Tibial artery (tissue), 4 donors: ENCODE results near the gene RSPH1.
A peak's percentile ranks its signal among the peaks of the same experiment; 100 is the strongest.

Source experiments
- DNase-seq, 2 donors: peaks; one replicate each; pipeline ENCODE4 v3.0.0-alpha.2; 2019
- H3K27ac ChIP-seq, 2 donors: fragments of 200-600 bp; sonication (generic) in 1 of 2; 1 replicate in 1 of 2; 2 replicates in 1 of 2; pipeline ENCODE4 v1.5.1; 2018 to 2019; ENCODE audit warnings: mild to moderate bottlenecking in 1 of 2
- H3K27me3 ChIP-seq, 2 donors: fragments of 200-600 bp; sonication (generic) in 1 of 2; one replicate each; pipeline versions ENCODE4 v1.5.1 to v1.6.0; 2016 to 2019
- H3K36me3 ChIP-seq, 3 donors: fragments of 200-600 bp; sonication (generic) in 2 of 3; one replicate each; pipeline ENCODE4 v1.5.1; 2016 to 2019; ENCODE audit warnings: mild to moderate bottlenecking in 2 of 3
- H3K4me1 ChIP-seq, 4 donors: fragments of 200-600 bp; sonication (generic) in 2 of 4; 1 replicate in 3 of 4; 2 replicates in 1 of 4; pipeline ENCODE4 v1.5.1; 2016 to 2019
- H3K4me3 ChIP-seq, 2 donors: fragments of 200-600 bp; sonication (generic) in 1 of 2; 1 replicate in 1 of 2; 2 replicates in 1 of 2; pipeline ENCODE4 v1.5.1; 2018 to 2019; ENCODE audit warnings: mild to moderate bottlenecking in 2 of 2
- H3K9me3 ChIP-seq, 3 donors: fragments of 200-600 bp; sonication (generic) in 1 of 3; one replicate each; pipeline ENCODE4 v1.5.1; 2016 to 2019
- intact Hi-C: fragments of 100-400 bp; cut with DNase I; formaldehyde crosslinking; loops from one replicate; pipeline ENCODE4 v1.15.0; 2023; ENCODE audit warnings: low total_unique reads
- TF ChIP-seq, protein P1 (sequence below), 2 experiments: fragments of 200-600 bp in 1 of 2; fragments of 450-650 bp in 1 of 2; IDR thresholded peaks; one replicate each; pipeline ENCODE4 v1.5.1; 2017 to 2019; ENCODE audit warnings: antibody characterized with exemption in 2 of 2, mild to moderate bottlenecking in 1 of 2, moderate library complexity in 1 of 2

Gene RSPH1

DNA sequence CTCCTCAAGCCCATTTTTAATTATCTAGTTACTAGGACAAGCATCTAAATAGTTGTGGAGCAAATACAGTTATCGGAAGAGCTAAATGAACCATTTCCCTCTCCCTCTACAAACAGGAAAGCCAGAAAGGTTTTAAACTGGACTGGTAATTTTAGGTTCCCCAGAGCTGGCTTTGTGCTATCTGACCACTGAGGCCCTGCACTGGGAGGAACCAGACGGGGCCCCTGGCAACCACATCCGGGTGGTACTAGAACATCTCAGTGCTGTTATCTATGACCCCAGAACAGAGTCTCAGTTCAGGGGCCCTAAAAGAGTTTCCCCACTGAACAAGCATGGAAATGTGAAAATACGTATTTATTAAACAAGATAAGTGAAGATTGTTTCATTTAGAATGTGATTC, 7.7 kb upstream of the RSPH1 start:
- no peak for DNase-seq
- Histone ChIP-seq H3K4me1 (no peaks in the 10 kb centered on the region), H3K4me3 (no peak overlapping the region), H3K27me3 (no peaks in the 10 kb centered on the region), H3K27ac (no peak overlapping the region), H3K36me3 (no peaks in the 10 kb centered on the region), H3K9me3 (no peaks in the 10 kb centered on the region)
- intact Hi-C loops = no loop called here
- TF ChIP-seq, protein P1, sequence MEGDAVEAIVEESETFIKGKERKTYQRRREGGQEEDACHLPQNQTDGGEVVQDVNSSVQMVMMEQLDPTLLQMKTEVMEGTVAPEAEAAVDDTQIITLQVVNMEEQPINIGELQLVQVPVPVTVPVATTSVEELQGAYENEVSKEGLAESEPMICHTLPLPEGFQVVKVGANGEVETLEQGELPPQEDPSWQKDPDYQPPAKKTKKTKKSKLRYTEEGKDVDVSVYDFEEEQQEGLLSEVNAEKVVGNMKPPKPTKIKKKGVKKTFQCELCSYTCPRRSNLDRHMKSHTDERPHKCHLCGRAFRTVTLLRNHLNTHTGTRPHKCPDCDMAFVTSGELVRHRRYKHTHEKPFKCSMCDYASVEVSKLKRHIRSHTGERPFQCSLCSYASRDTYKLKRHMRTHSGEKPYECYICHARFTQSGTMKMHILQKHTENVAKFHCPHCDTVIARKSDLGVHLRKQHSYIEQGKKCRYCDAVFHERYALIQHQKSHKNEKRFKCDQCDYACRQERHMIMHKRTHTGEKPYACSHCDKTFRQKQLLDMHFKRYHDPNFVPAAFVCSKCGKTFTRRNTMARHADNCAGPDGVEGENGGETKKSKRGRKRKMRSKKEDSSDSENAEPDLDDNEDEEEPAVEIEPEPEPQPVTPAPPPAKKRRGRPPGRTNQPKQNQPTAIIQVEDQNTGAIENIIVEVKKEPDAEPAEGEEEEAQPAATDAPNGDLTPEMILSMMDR (IDR thresholded peaks at IDR 0.05) = no peak

DNA sequence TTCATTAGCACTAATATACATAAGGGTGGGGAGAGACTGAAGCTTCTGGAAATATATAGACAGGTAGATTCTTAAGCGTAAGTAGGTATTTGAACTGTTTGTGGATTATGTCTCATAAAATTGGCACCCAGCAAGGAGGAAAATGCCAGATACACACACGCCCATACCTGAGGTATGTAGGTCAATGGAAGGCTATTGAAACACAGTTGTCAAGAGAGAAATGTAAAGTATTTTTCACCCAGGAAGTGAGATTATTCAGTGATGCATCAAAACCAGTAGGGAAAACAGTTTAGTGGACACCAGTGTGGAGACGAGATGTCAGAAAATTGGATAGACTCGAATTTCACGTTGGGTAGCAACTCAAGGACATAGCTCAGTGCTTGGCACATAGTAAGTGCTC, 4.7 kb upstream of the RSPH1 start:
- H3K9me3 ChIP-seq = no peaks in the 10 kb centered on the region
- TF ChIP-seq, protein P1 (IDR thresholded peaks at IDR 0.05) = no peak
- H3K36me3 ChIP-seq = no peaks in the 10 kb centered on the region
- H3K4me3 ChIP-seq = no peak overlapping the region
- H3K27me3 ChIP-seq = no peaks in the 10 kb centered on the region
- H3K27ac ChIP-seq = no peak overlapping the region
- H3K4me1 ChIP-seq = peaks cover 0 to 7% (median 4%) of the 10 kb centered on the region in 4 donors
- DNase-seq = no peak
- intact Hi-C loops = no loop called here

DNA sequence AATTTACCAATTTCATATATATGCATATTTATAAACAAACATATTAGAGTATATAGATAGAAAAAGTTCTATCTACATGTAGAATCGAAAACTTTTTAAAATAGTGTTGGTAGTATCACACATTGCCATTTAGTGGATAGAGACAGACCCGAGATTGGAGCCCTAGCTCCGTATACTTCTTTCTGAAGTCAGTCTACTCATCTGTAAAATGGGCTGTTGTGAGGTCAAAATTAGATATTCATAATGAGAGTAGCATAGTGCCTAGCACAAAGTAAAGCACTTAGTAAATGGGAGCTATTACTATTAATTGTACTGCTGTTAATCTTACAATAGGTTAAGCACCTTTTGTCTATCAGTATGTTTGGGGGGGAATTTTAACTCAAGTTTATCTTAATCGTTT, 4.2 kb upstream of the RSPH1 start:
- Histone ChIP-seq H3K27ac (no peak overlapping the region), H3K36me3 (no peaks in the 10 kb centered on the region), H3K4me1 (peaks cover 0 to 12% (median 7%) of the 10 kb centered on the region in 4 donors), H3K27me3 (no peaks in the 10 kb centered on the region), H3K9me3 (no peaks in the 10 kb centered on the region), H3K4me3 (no peak overlapping the region)
- DNase-seq = no peak
- TF ChIP-seq, protein P1 (IDR thresholded peaks at IDR 0.05) = no peak
- intact Hi-C loops = no loop called here

DNA sequence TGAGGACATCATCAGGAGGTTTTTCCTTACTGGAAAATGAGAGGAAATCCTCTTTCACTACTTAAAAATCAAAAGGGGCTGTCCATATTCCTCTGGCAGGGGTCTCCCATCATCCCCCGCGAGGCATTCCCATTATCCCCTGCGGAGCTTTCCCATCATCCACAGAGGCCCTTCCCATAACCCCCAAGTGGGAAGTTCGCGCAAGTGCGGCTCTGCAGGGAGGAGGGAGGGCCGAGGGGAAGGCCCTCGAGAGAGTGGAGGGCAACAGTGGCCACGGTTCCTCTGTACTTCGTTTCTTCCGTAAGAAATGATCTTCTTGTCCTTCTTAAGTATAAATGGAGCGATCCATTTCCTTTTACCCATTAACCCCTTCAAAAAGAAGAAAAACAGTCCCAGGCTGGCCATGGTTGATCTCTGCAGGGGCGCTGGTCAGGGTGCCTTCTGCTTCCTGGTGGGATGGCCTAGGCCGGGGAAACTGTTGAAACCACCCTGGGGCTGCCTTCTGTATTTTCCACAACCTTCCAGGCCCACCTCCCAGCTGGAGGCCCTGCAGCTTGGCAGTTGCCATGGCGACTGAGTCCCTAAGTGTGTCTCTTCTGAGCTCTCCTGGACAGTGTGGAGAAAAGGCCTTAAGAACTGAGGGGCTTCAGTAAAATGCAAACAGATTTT, 3.6 kb upstream of the RSPH1 start:
- Histone ChIP-seq H3K4me1 (peaks cover 0 to 12% (median 7%) of the 10 kb centered on the region in 4 donors), H3K36me3 (no peaks in the 10 kb centered on the region), H3K27ac (no peak overlapping the region), H3K27me3 (no peaks in the 10 kb centered on the region), H3K4me3 (no peak overlapping the region), H3K9me3 (no peaks in the 10 kb centered on the region)
- TF ChIP-seq, protein P1 (IDR thresholded peaks at IDR 0.05) = no peak
- intact Hi-C loops = no loop called here
- DNase-seq = peak in 1 of 2 donors; percentile 51

DNA sequence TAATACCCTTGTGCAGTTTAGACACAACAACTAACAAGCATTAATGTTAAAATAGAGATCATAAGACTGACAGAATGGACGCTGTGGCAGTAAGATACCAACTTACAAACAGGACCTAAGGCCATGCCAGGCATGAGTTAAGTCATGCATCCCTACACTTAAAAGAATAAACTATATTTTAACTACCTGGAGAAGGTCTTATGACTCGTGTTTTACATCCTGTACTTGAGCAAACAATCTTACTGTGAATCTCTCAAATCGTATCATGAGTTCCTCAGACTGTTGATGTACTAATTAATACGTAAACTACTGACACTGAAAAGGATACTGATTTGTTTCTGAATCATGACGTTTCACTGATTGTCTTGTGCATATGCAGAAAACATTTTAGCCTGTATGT, 2.0 kb upstream of the RSPH1 start:
- no peaks in the 10 kb centered on the region for H3K9me3 ChIP-seq
- H3K4me1 ChIP-seq = peaks cover 0 to 12% (median 7%) of the 10 kb centered on the region in 4 donors
- intact Hi-C loops = no loop called here
- H3K27ac ChIP-seq = no peak overlapping the region
- no peak overlapping the region for H3K4me3 ChIP-seq
- H3K36me3 ChIP-seq = no peaks in the 10 kb centered on the region
- TF ChIP-seq, protein P1 (IDR thresholded peaks at IDR 0.05) = no peak
- no peak for DNase-seq
- H3K27me3 ChIP-seq = no peaks in the 10 kb centered on the region

DNA sequence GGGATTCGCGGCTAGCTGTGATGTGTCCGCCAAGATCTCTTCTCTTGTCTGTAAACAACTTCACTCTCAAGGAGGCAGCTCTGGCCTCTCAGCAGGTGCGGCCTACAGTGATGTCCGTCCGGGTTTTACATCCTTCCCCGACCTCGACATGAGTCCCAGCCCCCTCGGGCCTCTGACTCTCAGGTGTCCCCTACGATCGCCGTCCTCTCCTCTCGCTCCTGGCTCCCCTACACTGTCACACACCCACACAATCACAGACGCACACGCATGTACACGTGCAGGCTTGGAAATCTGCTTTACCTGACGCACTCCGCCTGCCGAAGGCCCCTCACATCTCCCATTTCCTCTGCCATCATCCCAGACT, 797 bp upstream of the RSPH1 start:
- no peaks in the 10 kb centered on the region for H3K9me3 ChIP-seq
- H3K27ac ChIP-seq = peak overlapping the region; percentile 83 to 90
- no peak for DNase-seq
- H3K4me1 ChIP-seq = peaks cover 0 to 12% (median 7%) of the 10 kb centered on the region in 4 donors
- TF ChIP-seq, protein P1 (IDR thresholded peaks at IDR 0.05) = no peak
- intact Hi-C loops = no loop called here
- H3K36me3 ChIP-seq = no peaks in the 10 kb centered on the region
- H3K27me3 ChIP-seq = no peaks in the 10 kb centered on the region
- peak overlapping the region; percentile 56 to 72 for H3K4me3 ChIP-seq
